Endothelial cell of hepatic sinusoid (primary cell): ENCODE measurements around the gene STAM2.

Source experiments
- in situ Hi-C: cut with HindIII; loops from 2 replicates; pipeline ENCODE4 v1.10.0; 2017; ENCODE audit warnings: low sequenced_read_pairs

STAM2 gene

GRCh38 chr2:152078662-152079061 is 96.9 kb downstream of the STAM2 start:
- in situ Hi-C loops = no loop called here

DNA sequence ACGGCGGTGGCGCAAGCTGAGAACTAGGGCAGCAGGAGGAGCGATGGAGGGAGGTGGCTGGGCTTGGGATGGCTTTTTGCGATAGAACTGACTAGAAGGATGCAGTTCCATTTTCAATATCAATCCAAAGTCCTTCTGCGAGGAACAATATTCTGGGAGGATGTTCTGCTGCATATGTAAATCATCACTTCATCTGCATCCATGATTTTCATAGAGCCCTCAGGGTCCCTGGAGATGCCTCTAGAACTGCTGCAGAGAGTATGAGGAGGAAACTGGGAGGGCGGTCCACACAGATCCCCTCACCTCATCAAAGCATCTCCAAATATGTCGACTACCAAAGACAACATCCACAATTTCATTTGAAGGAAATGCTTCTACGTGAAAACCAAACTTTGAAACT is 97.5 kb downstream of the STAM2 start:
- in situ Hi-C loops = no loop called here

- in situ Hi-C loops = no loop called here
Observed at GRCh38 chr2:152075461-152076050, 100.0 kb downstream of the STAM2 start.

- in situ Hi-C loops = no loop called here
Observed at GRCh38 chr2:152072011-152072410, 103.6 kb downstream of the STAM2 start.

DNA sequence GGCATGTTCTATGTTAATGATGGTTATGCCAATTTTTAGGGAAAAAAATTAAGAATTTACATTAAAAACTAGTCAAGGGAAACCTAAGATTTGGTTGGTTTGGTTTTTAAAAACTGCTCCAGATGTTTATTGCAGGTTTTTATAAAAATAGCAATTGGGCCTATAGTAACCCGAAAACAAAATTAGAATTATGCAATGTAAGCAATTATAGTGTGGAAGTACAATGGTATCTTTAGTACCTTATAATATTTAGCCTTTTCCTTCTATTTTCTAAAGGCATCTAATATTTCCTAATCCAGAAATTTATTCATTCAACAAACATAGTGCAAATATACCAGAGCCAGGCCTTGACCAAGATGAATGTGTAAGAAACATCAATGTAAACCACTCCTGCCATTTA is 104.0 kb downstream of the STAM2 start:
- in situ Hi-C loops = no loop called here

DNA sequence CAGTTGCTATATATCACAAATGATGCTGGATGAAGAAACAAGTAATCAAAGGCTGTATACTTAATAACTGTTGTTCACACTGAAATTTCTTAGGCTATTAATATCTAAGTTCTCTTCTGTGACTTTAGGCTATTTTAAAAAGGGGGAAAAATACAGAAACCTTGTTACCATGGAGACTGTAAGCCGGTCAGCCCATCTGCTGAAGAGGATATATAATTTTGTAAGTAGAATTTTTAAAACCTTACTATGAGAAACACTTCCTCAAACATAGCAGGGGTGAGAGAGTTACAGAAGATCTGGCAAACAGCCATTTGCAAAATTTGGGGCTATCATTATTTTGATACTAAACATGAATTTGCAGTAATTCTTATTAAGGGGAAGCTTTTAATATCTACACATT is 104.5 kb downstream of the STAM2 start:
- in situ Hi-C loops = no loop called here

DNA sequence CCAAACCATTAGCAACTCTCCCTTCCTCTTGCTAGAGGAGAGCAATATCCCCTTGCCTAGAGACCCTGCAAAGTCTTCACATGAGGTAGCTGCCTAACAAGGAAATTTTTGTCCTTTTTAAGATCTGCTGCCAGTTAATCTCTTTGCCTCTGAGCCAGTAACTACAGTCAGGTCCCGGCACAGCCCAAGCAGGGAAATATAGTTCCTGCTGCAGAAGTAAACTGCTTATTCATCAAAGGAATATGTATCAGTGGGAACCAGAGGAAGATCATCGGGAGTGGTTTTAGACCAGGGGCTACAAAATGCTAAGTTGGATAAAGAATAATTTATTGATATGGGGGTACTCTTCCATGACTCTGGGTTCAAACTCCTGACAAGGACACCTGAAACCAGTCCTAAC is 107.3 kb downstream of the STAM2 start:
- in situ Hi-C loops = no loop called here

GRCh38 chr2:152067823-152068222 is 107.7 kb downstream of the STAM2 start:
- in situ Hi-C loops = no loop called here
